K562 (cell line): ENCODE data around the gene MALSU1. TPM values are rescaled to one million over a fixed set of nuclear protein-coding genes. Genes with fewer than 3 reads are reported as not detected.

Experiments
- C11orf30 ChIP-seq: fragments of 450-650 bp; IDR thresholded peaks from 2 replicates; pipeline ENCODE4 v1.6.1; 2016; ENCODE audit warnings: low read depth, mild to moderate bottlenecking
- CCNT2 ChIP-seq: IDR thresholded peaks from 2 replicates; pipeline ENCODE4 v1.6.1; 2011; ENCODE audit warnings: borderline replicate concordance, low read depth, mild to moderate bottlenecking, moderate library complexity, mixed read lengths, low read length; ENCODE audit not compliant: insufficient read length; ENCODE audit errors: extremely low read depth
- CEBPB ChIP-seq: fragments of 450-650 bp; IDR thresholded peaks from 2 replicates; pipeline ENCODE4 v1.6.1; 2016; ENCODE audit warnings: missing genetic modification characterization, missing compliant biosample characterization
- DPF2 ChIP-seq: fragments of 450-650 bp; IDR thresholded peaks from 2 replicates; pipeline ENCODE4 v1.6.1; 2016
- EP300 ChIP-seq: IDR thresholded peaks from 2 replicates; pipeline ENCODE4 v1.6.1; 2012; ENCODE audit warnings: low read length, improper control_type of control experiment
- EZH2 ChIP-seq: IDR thresholded peaks from 2 replicates; pipeline ENCODE4 v1.6.1; 2012; ENCODE audit warnings: low read depth, mild to moderate bottlenecking, inconsistent platforms, low read length, borderline replicate concordance
- JUN ChIP-seq, 2 experiments: sonication (generic) in 1 of 2; formaldehyde crosslinking in 1 of 2; IDR thresholded peaks; 2 replicates each; pipeline versions ENCODE4 v1.6.1 to v1.8.0; 2012 to 2022; ENCODE audit warnings: borderline replicate concordance in 2 of 2, mild to moderate bottlenecking in 2 of 2, improper control_type of control experiment in 1 of 2, low read depth in 1 of 2, low read length in 1 of 2, missing genetic modification reagents in 1 of 2
- LEF1 ChIP-seq: fragments of 450-650 bp; IDR thresholded peaks from 2 replicates; pipeline ENCODE4 v1.6.1; 2016; ENCODE audit warnings: mild to moderate bottlenecking
- MAZ ChIP-seq, 2 experiments: fragments of 450-650 bp in 1 of 2; sonication (generic) in 1 of 2; formaldehyde crosslinking; IDR thresholded peaks in 1 of 2; conservative IDR thresholded peaks in 1 of 2; 2 replicates each; pipeline versions ENCODE4 v1.4.0 to v1.5.0; 2020; ENCODE audit warnings: mild to moderate bottlenecking in 1 of 2, missing genetic modification reagents in 1 of 2
- NFRKB ChIP-seq: fragments of 450-650 bp; IDR thresholded peaks from 2 replicates; pipeline ENCODE4 v1.6.1; 2016; ENCODE audit warnings: low read depth
- POLR2G ChIP-seq: fragments of 200-400 bp; formaldehyde crosslinking; IDR thresholded peaks from 2 replicates; pipeline ENCODE4 v1.6.1; 2017; ENCODE audit warnings: low read depth, mild to moderate bottlenecking, antibody characterized with exemption, low read length, moderate library complexity
- RCOR1 ChIP-seq, 2 experiments: IDR thresholded peaks; 2 replicates each; pipeline ENCODE4 v1.6.1; 2012; ENCODE audit warnings: low read depth in 2 of 2, low read length in 2 of 2, borderline replicate concordance in 1 of 2, improper control_type of control experiment in 1 of 2
- TSC22D4 ChIP-seq: fragments of 450-650 bp; IDR thresholded peaks from 2 replicates; pipeline ENCODE4 v1.6.1; 2016; ENCODE audit warnings: missing genetic modification characterization, missing biosample characterization, control low read depth
- U2AF1 ChIP-seq: fragments of 200-400 bp; formaldehyde crosslinking; optimal IDR thresholded peaks from 2 replicates; pipeline ENCODE3; 2017; ENCODE audit warnings: mild to moderate bottlenecking, low read depth, low read length, moderate library complexity
- polyA plus RNA-seq, 8 experiments: library from polyadenylated mRNA; depleted of rRNA in 4 of 8; stranded (reverse) in 5 of 8; unstranded in 3 of 8; fragments of >200 nt; fragmentation: Nextera tagmentation in 2 of 8; fragmentation: Illumina TruSeq in 1 of 8; extraction: Ambion mirVana in 2 of 8; extraction: Trizol in 1 of 8; gene quantifications; 2 replicates each; pipeline versions ENCODE4 v1.2.1 to v1.2.3, GENCODE V29; 2011 to 2014; ENCODE audit warnings: inconsistent platforms in 1 of 8, missing spikeins in 1 of 8
- total RNA-seq, 7 experiments: library from RNA; depleted of rRNA in 6 of 7; stranded (reverse); fragments of >200 nt in 6 of 7; fragmentation: Illumina TruSeq in 2 of 7; extraction: Trizol in 2 of 7; gene quantifications; 2 replicates each; pipeline versions ENCODE4 v1.2.1 to v1.2.3, GENCODE V29; 2011 to 2021; ENCODE audit warnings: low replicate concordance in 1 of 7
- TF ChIP-seq, protein P1 (sequence below), 2 experiments: fragments of 200-800 bp in 1 of 2; sonication (Bioruptor generic) in 1 of 2; sonication (generic) in 1 of 2; formaldehyde crosslinking in 1 of 2; IDR thresholded peaks in 1 of 2; conservative IDR thresholded peaks in 1 of 2; 2 replicates each; pipeline versions ENCODE4 v1.5.0 to v1.6.1; 2016 to 2020; ENCODE audit warnings: missing compliant biosample characterization in 1 of 2, missing genetic modification characterization in 1 of 2, missing genetic modification reagents in 1 of 2
- TF ChIP-seq, protein P2 (sequence below): fragments of 450-650 bp; IDR thresholded peaks from 2 replicates; pipeline ENCODE4 v1.6.1; 2017; ENCODE audit warnings: antibody characterized with exemption, mild to moderate bottlenecking

Gene MALSU1
- total and polyA plus RNA-seq, 9 of the 15 experiments (the other 6 are each of a cell fraction or from before 2014, with no cell fraction given) = 12.3 to 308 (median 81.2) TPM

DNA sequence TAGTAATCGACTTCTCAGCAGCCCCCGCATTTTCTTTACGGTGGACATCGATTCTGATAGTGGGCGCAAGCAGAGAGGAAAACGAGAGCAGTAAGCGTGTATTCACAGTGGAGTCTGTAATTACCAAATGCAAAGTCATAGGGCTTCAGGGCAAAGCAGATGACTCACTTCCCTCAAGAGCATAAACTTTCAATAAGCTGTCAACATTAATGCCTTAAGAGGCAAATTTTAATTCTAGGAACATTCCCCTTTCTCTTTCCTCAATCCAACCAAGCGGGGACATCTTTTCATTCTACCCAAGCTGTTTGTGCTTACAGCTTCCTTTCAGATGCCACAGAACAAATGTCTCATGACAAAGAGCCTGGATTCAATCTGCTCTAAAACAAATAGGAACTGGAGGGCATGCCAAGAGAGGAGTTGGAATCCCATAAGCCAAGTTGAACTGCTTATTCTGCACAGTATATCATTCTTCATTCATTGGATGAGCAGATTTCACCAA, 48.6 kb downstream of the MALSU1 start (continued):
- TF ChIP-seq MAZ (CRISPR knock-in tag; conservative IDR thresholded peaks at IDR 0.05 in 1 of 2, IDR thresholded peaks at IDR 0.05 in 1 of 2) (peak in 1 of 2 experiments; percentile 37; a peak in 1 of 4 replicates), RCOR1 (IDR thresholded peaks at IDR 0.05; ENCODE audit: borderline replicate concordance in 1 of 2, low read depth in 2 of 2, low read length in 2 of 2) (peak in 1 of 2 experiments; percentile 11; a peak in 1 of 4 replicates), C11orf30 (peak; percentile 86), EP300 (peak; percentile 52; the same call in 1 of the 2 replicates), EZH2 (no peak), JUN (IDR thresholded peaks at IDR 0.05; ENCODE audit: borderline replicate concordance, low read depth, low read length) (peak; percentile 85), JUN (CRISPR knock-in tag; IDR thresholded peaks at IDR 0.05; ENCODE audit: borderline replicate concordance) (no peak), LEF1 (peak; percentile 55; the same call in 1 of the 2 replicates), NFRKB (no peak), CCNT2 (no peak), U2AF1 (no peak), TSC22D4 (tag) (no peak), POLR2G (no peak), DPF2 (peak; percentile 95), CEBPB (no peak)
- TF ChIP-seq, protein P1, sequence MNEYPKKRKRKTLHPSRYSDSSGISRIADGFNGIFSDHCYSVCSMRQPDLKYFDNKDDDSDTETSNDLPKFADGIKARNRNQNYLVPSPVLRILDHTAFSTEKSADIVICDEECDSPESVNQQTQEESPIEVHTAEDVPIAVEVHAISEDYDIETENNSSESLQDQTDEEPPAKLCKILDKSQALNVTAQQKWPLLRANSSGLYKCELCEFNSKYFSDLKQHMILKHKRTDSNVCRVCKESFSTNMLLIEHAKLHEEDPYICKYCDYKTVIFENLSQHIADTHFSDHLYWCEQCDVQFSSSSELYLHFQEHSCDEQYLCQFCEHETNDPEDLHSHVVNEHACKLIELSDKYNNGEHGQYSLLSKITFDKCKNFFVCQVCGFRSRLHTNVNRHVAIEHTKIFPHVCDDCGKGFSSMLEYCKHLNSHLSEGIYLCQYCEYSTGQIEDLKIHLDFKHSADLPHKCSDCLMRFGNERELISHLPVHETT (CRISPR knock-in tag; conservative IDR thresholded peaks at IDR 0.05 in 1 of 2, IDR thresholded peaks at IDR 0.05 in 1 of 2) = 0 out of 4 replicates have a peak, but pooled peaks of 1 of the 2 experiments have one; percentile 2
- TF ChIP-seq, protein P2, sequence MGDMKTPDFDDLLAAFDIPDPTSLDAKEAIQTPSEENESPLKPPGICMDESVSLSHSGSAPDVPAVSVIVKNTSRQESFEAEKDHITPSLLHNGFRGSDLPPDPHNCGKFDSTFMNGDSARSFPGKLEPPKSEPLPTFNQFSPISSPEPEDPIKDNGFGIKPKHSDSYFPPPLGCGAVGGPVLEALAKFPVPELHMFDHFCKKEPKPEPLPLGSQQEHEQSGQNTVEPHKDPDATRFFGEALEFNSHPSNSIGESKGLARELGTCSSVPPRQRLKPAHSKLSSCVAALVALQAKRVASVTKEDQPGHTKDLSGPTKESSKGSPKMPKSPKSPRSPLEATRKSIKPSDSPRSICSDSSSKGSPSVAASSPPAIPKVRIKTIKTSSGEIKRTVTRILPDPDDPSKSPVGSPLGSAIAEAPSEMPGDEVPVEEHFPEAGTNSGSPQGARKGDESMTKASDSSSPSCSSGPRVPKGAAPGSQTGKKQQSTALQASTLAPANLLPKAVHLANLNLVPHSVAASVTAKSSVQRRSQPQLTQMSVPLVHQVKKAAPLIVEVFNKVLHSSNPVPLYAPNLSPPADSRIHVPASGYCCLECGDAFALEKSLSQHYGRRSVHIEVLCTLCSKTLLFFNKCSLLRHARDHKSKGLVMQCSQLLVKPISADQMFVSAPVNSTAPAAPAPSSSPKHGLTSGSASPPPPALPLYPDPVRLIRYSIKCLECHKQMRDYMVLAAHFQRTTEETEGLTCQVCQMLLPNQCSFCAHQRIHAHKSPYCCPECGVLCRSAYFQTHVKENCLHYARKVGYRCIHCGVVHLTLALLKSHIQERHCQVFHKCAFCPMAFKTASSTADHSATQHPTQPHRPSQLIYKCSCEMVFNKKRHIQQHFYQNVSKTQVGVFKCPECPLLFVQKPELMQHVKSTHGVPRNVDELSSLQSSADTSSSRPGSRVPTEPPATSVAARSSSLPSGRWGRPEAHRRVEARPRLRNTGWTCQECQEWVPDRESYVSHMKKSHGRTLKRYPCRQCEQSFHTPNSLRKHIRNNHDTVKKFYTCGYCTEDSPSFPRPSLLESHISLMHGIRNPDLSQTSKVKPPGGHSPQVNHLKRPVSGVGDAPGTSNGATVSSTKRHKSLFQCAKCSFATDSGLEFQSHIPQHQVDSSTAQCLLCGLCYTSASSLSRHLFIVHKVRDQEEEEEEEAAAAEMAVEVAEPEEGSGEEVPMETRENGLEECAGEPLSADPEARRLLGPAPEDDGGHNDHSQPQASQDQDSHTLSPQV = no peak
